Endodermal cell (in vitro differentiated cells): ENCODE data around the gene TRIL. TPM values are rescaled to one million over a fixed set of nuclear protein-coding genes. Genes with fewer than 3 reads are reported as not detected.

Experiments used
- DNase-seq: peaks from one replicate; pipeline ENCODE4 v3.0.0-alpha.2; 2017
- H3K27ac ChIP-seq: 2 replicates; pipeline ENCODE4 v1.5.1; 2013; ENCODE audit warnings: mild to moderate bottlenecking, low read depth, low read length, moderate library complexity
- H3K27me3 ChIP-seq: 2 replicates; pipeline ENCODE4 v1.6.1; 2013; ENCODE audit warnings: mild to moderate bottlenecking, low read length, moderate library complexity; ENCODE audit not compliant: insufficient read depth, control insufficient read depth, poor library complexity, severe bottlenecking
- H3K36me3 ChIP-seq: 2 replicates; pipeline ENCODE4 v1.7.0; 2013; ENCODE audit warnings: mild to moderate bottlenecking, low read length, moderate library complexity; ENCODE audit not compliant: control insufficient read depth, insufficient read depth
- H3K4me1 ChIP-seq: one replicate; pipeline ENCODE4 v1.7.0; 2013; ENCODE audit warnings: low read length; ENCODE audit not compliant: control insufficient read depth, insufficient read depth
- H3K4me3 ChIP-seq: 2 replicates; pipeline ENCODE4 v1.5.1; 2013; ENCODE audit warnings: mild to moderate bottlenecking, low read length, moderate library complexity
- H3K9ac ChIP-seq: 2 replicates; pipeline ENCODE4 v1.6.1; 2013; ENCODE audit warnings: mild to moderate bottlenecking, low read length, moderate library complexity; ENCODE audit not compliant: poor library complexity, severe bottlenecking; ENCODE audit errors: extremely low read depth
- H3K9me3 ChIP-seq: 2 replicates; pipeline ENCODE4 v1.6.1; 2013; ENCODE audit warnings: mild to moderate bottlenecking, low read length, moderate library complexity; ENCODE audit not compliant: control insufficient read depth
- H3K27ac Mint-ChIP-seq: 2 replicates; pipeline ENCODE4 v1.8.0; 2020; ENCODE audit warnings: mixed read lengths
- H3K27me3 Mint-ChIP-seq: 2 replicates; pipeline ENCODE4 v1.8.0; 2021; ENCODE audit warnings: mild to moderate bottlenecking, mixed read lengths; ENCODE audit not compliant: insufficient read depth
- H3K36me3 Mint-ChIP-seq: 2 replicates; pipeline ENCODE4 v1.8.0; 2020; ENCODE audit warnings: low read depth, mixed read lengths
- H3K4me1 Mint-ChIP-seq: 2 replicates; pipeline ENCODE4 v1.8.0; 2020; ENCODE audit warnings: mixed read lengths
- H3K4me3 Mint-ChIP-seq: 2 replicates; pipeline ENCODE4 v1.8.0; 2020; ENCODE audit warnings: mild to moderate bottlenecking, moderate library complexity, mixed read lengths
- H3K9me3 Mint-ChIP-seq: 2 replicates; pipeline ENCODE4 v1.8.0; 2020; ENCODE audit warnings: mild to moderate bottlenecking, mixed read lengths
- WGBS, 2 experiments: methylation state at CpG; one replicate each; pipeline versions ENCODE4 v1.1.5 to v1.1.7; 2013; ENCODE audit warnings: missing lambda C conversion rate in 2 of 2, mixed read lengths in 1 of 2; ENCODE audit not compliant: insufficient coverage in 1 of 2, insufficient read length in 1 of 2; 5-methylcytosine and 5-hydroxymethylcytosine counted together
- total RNA-seq, 2 donors: library from RNA; stranded (reverse); fragmentation: NEBNext Ultra II Directional in 1 of 2; extraction: Animal tissue kit (Norgen Biotek cat#: 25700) in 1 of 2; gene quantifications; 2 replicates in 1 of 2; 3 replicates in 1 of 2; pipeline ENCODE4 v1.2.1, GENCODE V29; 2021
- TF ChIP-seq, protein P1 (sequence below): fragments of 200-600 bp; sonication (generic); conservative IDR thresholded peaks from 2 replicates; pipeline ENCODE4 v1.5.0; 2021; ENCODE audit warnings: antibody characterized with exemption, mild to moderate bottlenecking

The TRIL gene
- total RNA-seq, 2 donors from 2014 or later = 1.6 to 3.3 TPM

GRCh38 chr7:28956608-28957063 is 1.5 kb downstream of the TRIL start:
- no peaks in the 10 kb centered on the region for H3K36me3 Mint-ChIP-seq
- Histone ChIP-seq H3K36me3 (no peaks in the 10 kb centered on the region), H3K27me3 (peaks cover 28% of the 10 kb centered on the region), H3K4me1 (no peaks in the 10 kb centered on the region), H3K4me3 (peak overlapping the region; percentile 75), H3K9ac (peak overlapping the region; percentile 15), H3K9me3 (no peaks in the 10 kb centered on the region), H3K27ac (no peak overlapping the region)
- H3K4me1 Mint-ChIP-seq = peaks cover 19% of the 10 kb centered on the region
- TF ChIP-seq, protein P1, sequence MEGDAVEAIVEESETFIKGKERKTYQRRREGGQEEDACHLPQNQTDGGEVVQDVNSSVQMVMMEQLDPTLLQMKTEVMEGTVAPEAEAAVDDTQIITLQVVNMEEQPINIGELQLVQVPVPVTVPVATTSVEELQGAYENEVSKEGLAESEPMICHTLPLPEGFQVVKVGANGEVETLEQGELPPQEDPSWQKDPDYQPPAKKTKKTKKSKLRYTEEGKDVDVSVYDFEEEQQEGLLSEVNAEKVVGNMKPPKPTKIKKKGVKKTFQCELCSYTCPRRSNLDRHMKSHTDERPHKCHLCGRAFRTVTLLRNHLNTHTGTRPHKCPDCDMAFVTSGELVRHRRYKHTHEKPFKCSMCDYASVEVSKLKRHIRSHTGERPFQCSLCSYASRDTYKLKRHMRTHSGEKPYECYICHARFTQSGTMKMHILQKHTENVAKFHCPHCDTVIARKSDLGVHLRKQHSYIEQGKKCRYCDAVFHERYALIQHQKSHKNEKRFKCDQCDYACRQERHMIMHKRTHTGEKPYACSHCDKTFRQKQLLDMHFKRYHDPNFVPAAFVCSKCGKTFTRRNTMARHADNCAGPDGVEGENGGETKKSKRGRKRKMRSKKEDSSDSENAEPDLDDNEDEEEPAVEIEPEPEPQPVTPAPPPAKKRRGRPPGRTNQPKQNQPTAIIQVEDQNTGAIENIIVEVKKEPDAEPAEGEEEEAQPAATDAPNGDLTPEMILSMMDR = peak; percentile 80
- H3K9me3 Mint-ChIP-seq = no peaks in the 10 kb centered on the region
- H3K4me3 Mint-ChIP-seq = peak overlapping the region; percentile 60
- peak; percentile 95 for DNase-seq
- no peak overlapping the region for H3K27ac Mint-ChIP-seq
- peaks cover 70% of the 10 kb centered on the region for H3K27me3 Mint-ChIP-seq
- WGBS, 2 experiments = 0 to 2% methylated on average over 8 to 39 of the region's 39 CpGs

GRCh38 chr7:28955718-28956607 is 2.2 kb downstream of the TRIL start:
- Histone ChIP-seq H3K27ac (no peak overlapping the region), H3K4me3 (peak overlapping the region; percentile 75), H3K9ac (peak overlapping the region; percentile 15), H3K4me1 (no peaks in the 10 kb centered on the region), H3K9me3 (no peaks in the 10 kb centered on the region), H3K27me3 (peaks cover 28% of the 10 kb centered on the region), H3K36me3 (no peaks in the 10 kb centered on the region)
- DNase-seq = peak; percentile 94
- Mint-ChIP-seq H3K4me3 (peak overlapping the region; percentile 60), H3K27me3 (peaks cover 71% of the 10 kb centered on the region), H3K9me3 (no peaks in the 10 kb centered on the region), H3K27ac (no peak overlapping the region), H3K4me1 (peaks cover 18% of the 10 kb centered on the region), H3K36me3 (no peaks in the 10 kb centered on the region)
- TF ChIP-seq, protein P1 = peak; percentile 76
- 38 to 56% methylated on average over 44 to 104 of the region's 104 CpGs for WGBS, 2 experiments

- WGBS, 2 experiments = 95 to 96% methylated on average over 15 to 22 of the region's 22 CpGs
- no peaks in the 10 kb centered on the region for H3K4me1 ChIP-seq
- peaks cover 28% of the 10 kb centered on the region for H3K27me3 ChIP-seq
- Mint-ChIP-seq H3K36me3 (no peaks in the 10 kb centered on the region), H3K4me1 (peaks cover 18% of the 10 kb centered on the region), H3K9me3 (no peaks in the 10 kb centered on the region), H3K27me3 (peaks cover 65% of the 10 kb centered on the region), H3K4me3 (peak overlapping the region; percentile 60), H3K27ac (no peak overlapping the region)
- no peak overlapping the region for H3K9ac ChIP-seq
- H3K36me3 ChIP-seq = no peaks in the 10 kb centered on the region
- no peak overlapping the region for H3K27ac ChIP-seq
- no peaks in the 10 kb centered on the region for H3K9me3 ChIP-seq
- H3K4me3 ChIP-seq = no peak overlapping the region
- DNase-seq = no peak
- TF ChIP-seq, protein P1 = no peak
Measured at GRCh38 chr7:28955356-28955717, 2.8 kb downstream of the TRIL start.
